Fibroblast of skin of right quadriceps (primary cell): ENCODE results near the gene GNPDA1.

Experiments used
- DNase-seq: peaks from one replicate; pipeline ENCODE4 v3.0.0-alpha.2; 2013

The GNPDA1 gene

GRCh38 chr5:141989720-141990119 is 23.1 kb downstream of the GNPDA1 start:
- DNase-seq = no peak

- DNase-seq = no peak
Measured at GRCh38 chr5:141986072-141986471, 26.8 kb downstream of the GNPDA1 start.

- DNase-seq = no peak
Measured at GRCh38 chr5:141982626-141983025, 30.2 kb downstream of the GNPDA1 start.

- DNase-seq = no peak
Measured at GRCh38 chr5:141978389-141978788, 34.4 kb downstream of the GNPDA1 start.

GRCh38 chr5:141976176-141976575 is 36.7 kb downstream of the GNPDA1 start:
- DNase-seq = no peak

GRCh38 chr5:141973871-141974595 is 38.8 kb downstream of the GNPDA1 start:
- peak; percentile 56 for DNase-seq

GRCh38 chr5:141969783-141970771 is 42.8 kb downstream of the GNPDA1 start:
- no peak for DNase-seq

- peak; percentile 93 for DNase-seq
Measured at GRCh38 chr5:141968914-141969608, 43.8 kb downstream of the GNPDA1 start, which contains the start of gene RNF14. RNF14 (plus strand) TSS chr5:141969105; CDS start chr5:141973589, 4,484 bp downstream.

- DNase-seq = no peak
Measured at GRCh38 chr5:141966963-141967333, 45.9 kb downstream of the GNPDA1 start.

- no peak for DNase-seq
Measured at GRCh38 chr5:141966275-141966962, 46.4 kb downstream of the GNPDA1 start.

GRCh38 chr5:141965071-141965470 is 47.8 kb downstream of the GNPDA1 start:
- no peak for DNase-seq

- DNase-seq = no peak
Measured at GRCh38 chr5:141963701-141964100, 49.1 kb downstream of the GNPDA1 start.

GRCh38 chr5:141961466-141961865 is 51.4 kb downstream of the GNPDA1 start:
- no peak for DNase-seq

- peak; percentile 84 for DNase-seq
Measured at GRCh38 chr5:141960449-141961323, 52.1 kb downstream of the GNPDA1 start.

- no peak for DNase-seq
Measured at GRCh38 chr5:141960018-141960417, 52.8 kb downstream of the GNPDA1 start.

- no peak for DNase-seq
Measured at GRCh38 chr5:141958546-141959172, 54.2 kb downstream of the GNPDA1 start.

GRCh38 chr5:141958113-141958512 is 54.7 kb downstream of the GNPDA1 start, which contains the start of gene PCDH12:
PCDH12 (minus strand) TSS chr5:141958202; CDS start chr5:141957851, 351 bp downstream.
- DNase-seq = no peak

- no peak for DNase-seq
Measured at GRCh38 chr5:141957367-141957996, 55.3 kb downstream of the GNPDA1 start.

- no peak for DNase-seq
Measured at GRCh38 chr5:141954194-141954593, 58.6 kb downstream of the GNPDA1 start.

GRCh38 chr5:141952020-141952419 is 60.8 kb downstream of the GNPDA1 start:
- DNase-seq = no peak
